Stomach smooth muscle (tissue), 2 donors: ENCODE measurements around the gene AGPS.
"Not testable (repeated sequence)": the region's sequence is repeated elsewhere in the genome, so short reads cannot be mapped to it uniquely, and the experiment has no call there.

Experiments
- H3K27ac ChIP-seq: one replicate; pipeline ENCODE4 v1.7.0; 2013; ENCODE audit warnings: mild to moderate bottlenecking, low read length, inconsistent platforms
- H3K27me3 ChIP-seq, 2 donors: one replicate each; pipeline ENCODE4 v1.7.0; 2013; ENCODE audit warnings: low read length in 2 of 2; ENCODE audit not compliant: insufficient read depth in 2 of 2, control insufficient read depth in 1 of 2
- H3K36me3 ChIP-seq, 2 donors: one replicate each; pipeline ENCODE4 v1.7.0; 2013; ENCODE audit warnings: low read length in 2 of 2; ENCODE audit not compliant: control insufficient read depth in 2 of 2, insufficient read depth in 2 of 2
- H3K4me1 ChIP-seq: one replicate; pipeline ENCODE4 v1.7.0; 2013; ENCODE audit warnings: low read length; ENCODE audit not compliant: control insufficient read depth, insufficient read depth
- H3K4me3 ChIP-seq, 2 donors: one replicate each; pipeline ENCODE4 v1.7.0; 2013; ENCODE audit warnings: low read length in 2 of 2
- H3K9ac ChIP-seq, 2 donors: one replicate each; pipeline ENCODE4 v1.7.0; 2013; ENCODE audit warnings: low read length in 2 of 2, mild to moderate bottlenecking in 1 of 2
- H3K9me3 ChIP-seq, 2 donors: one replicate each; pipeline ENCODE4 v1.7.0; 2013; ENCODE audit warnings: low read length in 2 of 2; ENCODE audit not compliant: control insufficient read depth in 2 of 2
- donor health status: healthy.
- donor health status: Pancreatic carcinoma.

AGPS gene

GRCh38 chr2:177445200-177445599 is 52.6 kb downstream of the AGPS start:
- Histone ChIP-seq H3K4me3 (no peak overlapping the region), H3K4me1 (no peaks in the 10 kb centered on the region), H3K27me3 (no peaks in the 10 kb centered on the region), H3K27ac (no peak overlapping the region), H3K36me3 (peaks cover 7 to 9% of the 10 kb centered on the region in 2 donors), H3K9me3 (peaks cover 0 to 3% of the 10 kb centered on the region in 2 donors), H3K9ac (no peak overlapping the region)

- peaks cover 0 to 3% of the 10 kb centered on the region in 2 donors for H3K9me3 ChIP-seq
- no peak overlapping the region for H3K4me3 ChIP-seq
- peaks cover 7% of the 10 kb centered on the region in 2 donors for H3K36me3 ChIP-seq
- H3K27ac ChIP-seq, result no peak overlapping the region
- H3K4me1 ChIP-seq, result no peaks in the 10 kb centered on the region
- H3K9ac ChIP-seq, result no peak overlapping the region
- H3K27me3 ChIP-seq, result no peaks in the 10 kb centered on the region
These were observed 55.5 kb downstream of the AGPS start for GRCh38 chr2:177448031-177448430.

GRCh38 chr2:177449159-177449558 is 56.6 kb downstream of the AGPS start:
- H3K27me3 ChIP-seq, result no peaks in the 10 kb centered on the region
- H3K27ac ChIP-seq, result no peak overlapping the region
- H3K36me3 ChIP-seq, result peaks cover 7% of the 10 kb centered on the region in 2 donors
- no peak overlapping the region for H3K9ac ChIP-seq
- H3K4me1 ChIP-seq, result no peaks in the 10 kb centered on the region
- no peak overlapping the region for H3K4me3 ChIP-seq
- H3K9me3 ChIP-seq, result peaks cover 0 to 3% of the 10 kb centered on the region in 2 donors

DNA sequence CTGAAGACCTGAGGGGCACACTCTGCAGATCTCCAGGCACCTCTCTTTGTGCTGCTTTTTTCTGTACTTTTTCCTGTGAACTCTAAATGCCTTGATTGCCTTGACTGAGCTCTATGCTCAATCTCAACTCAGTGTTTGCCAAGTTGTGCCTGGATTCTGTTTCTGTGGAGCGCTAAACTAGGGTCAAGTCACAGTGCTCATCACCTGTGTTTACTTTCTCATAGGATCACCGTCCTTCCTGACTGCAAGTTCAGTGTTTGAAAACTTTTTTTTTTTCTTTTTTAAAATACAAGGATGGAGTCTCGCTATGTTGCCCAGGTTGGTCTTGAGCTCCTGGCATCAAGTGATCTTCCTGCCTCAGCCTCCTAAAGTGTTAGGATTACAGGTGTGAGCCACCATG is 62.6 kb downstream of the AGPS start:
- Histone ChIP-seq H3K27ac (no peak overlapping the region), H3K4me1 (no peaks in the 10 kb centered on the region), H3K9me3 (no peaks in the 10 kb centered on the region), H3K36me3 (peaks cover 0 to 5% of the 10 kb centered on the region in 2 donors), H3K4me3 (no peak overlapping the region), H3K9ac (no peak overlapping the region), H3K27me3 (no peaks in the 10 kb centered on the region)

DNA sequence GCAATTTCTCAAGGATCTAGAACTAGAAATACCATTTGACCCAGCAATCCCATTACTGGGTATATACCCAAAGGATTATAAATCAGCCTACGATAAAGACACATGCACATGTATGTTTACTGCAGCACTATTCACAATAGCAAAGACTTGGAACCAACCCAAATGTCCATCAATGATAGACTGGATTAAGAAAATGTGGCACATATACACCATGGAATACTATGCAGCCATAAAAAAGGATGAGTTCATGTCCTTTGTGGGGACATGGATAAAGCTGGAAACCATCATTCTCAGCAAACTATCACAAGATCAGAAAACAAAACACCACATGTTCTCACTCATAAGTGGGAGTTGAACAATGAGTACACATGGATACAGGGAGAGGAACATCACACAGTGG is 67.2 kb downstream of the AGPS start:
- not testable (repeated sequence) for H3K27me3 ChIP-seq, H3K4me1 ChIP-seq, H3K4me3 ChIP-seq, H3K36me3 ChIP-seq, H3K27ac ChIP-seq, H3K9me3 ChIP-seq, H3K9ac ChIP-seq

DNA sequence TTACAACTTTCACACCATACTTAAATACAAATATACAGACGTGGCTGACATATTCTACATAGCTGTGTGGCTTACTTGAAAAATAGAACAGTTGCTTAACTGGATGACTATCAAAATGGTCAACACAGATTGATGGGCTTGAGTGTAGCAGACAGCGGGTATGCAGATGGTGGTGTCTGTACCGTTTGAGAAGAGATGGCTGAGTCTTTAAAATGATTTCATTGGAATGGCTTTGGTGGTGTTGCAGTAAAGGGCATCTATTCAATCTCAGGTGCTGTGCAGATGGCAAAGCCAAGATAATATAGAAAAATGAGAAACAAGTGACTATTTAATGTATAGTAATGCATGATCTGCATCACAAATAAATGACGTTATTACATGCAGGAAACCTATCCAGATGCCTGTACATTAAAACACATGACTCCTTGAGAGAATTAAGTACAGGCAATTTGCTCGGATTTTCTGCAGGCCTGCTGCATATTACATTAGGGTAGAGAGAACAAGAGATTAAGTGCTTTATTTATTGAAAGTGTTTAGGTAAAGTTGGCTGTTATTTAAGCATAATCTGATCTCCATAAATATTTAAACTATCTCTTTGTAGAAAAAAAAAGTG is 68.5 kb downstream of the AGPS start:
- no peak overlapping the region for H3K4me3 ChIP-seq
- H3K9me3 ChIP-seq, result no peaks in the 10 kb centered on the region
- no peak overlapping the region for H3K27ac ChIP-seq
- H3K27me3 ChIP-seq, result no peaks in the 10 kb centered on the region
- H3K4me1 ChIP-seq, result no peaks in the 10 kb centered on the region
- no peak overlapping the region for H3K9ac ChIP-seq
- H3K36me3 ChIP-seq, result peaks cover 4 to 6% of the 10 kb centered on the region in 2 donors

- no peaks in the 10 kb centered on the region for H3K27me3 ChIP-seq
- no peaks in the 10 kb centered on the region for H3K9me3 ChIP-seq
- no peak overlapping the region for H3K9ac ChIP-seq
- H3K36me3 ChIP-seq, result peaks cover 4 to 5% of the 10 kb centered on the region in 2 donors
- no peak overlapping the region for H3K27ac ChIP-seq
- H3K4me1 ChIP-seq, result no peaks in the 10 kb centered on the region
- no peak overlapping the region for H3K4me3 ChIP-seq
These were observed 72.0 kb downstream of the AGPS start for GRCh38 chr2:177464549-177464948.

GRCh38 chr2:177465400-177466138 is 73.0 kb downstream of the AGPS start:
- Histone ChIP-seq H3K4me3 (no peak overlapping the region), H3K36me3 (peaks cover 4 to 5% of the 10 kb centered on the region in 2 donors), H3K9ac (no peak overlapping the region), H3K9me3 (no peaks in the 10 kb centered on the region), H3K27me3 (no peaks in the 10 kb centered on the region), H3K4me1 (no peaks in the 10 kb centered on the region), H3K27ac (no peak overlapping the region)

- Histone ChIP-seq H3K9me3 (no peaks in the 10 kb centered on the region), H3K27me3 (no peaks in the 10 kb centered on the region), H3K27ac (no peak overlapping the region)
These were observed 74.0 kb downstream of the AGPS start for GRCh38 chr2:177466337-177467195.

DNA sequence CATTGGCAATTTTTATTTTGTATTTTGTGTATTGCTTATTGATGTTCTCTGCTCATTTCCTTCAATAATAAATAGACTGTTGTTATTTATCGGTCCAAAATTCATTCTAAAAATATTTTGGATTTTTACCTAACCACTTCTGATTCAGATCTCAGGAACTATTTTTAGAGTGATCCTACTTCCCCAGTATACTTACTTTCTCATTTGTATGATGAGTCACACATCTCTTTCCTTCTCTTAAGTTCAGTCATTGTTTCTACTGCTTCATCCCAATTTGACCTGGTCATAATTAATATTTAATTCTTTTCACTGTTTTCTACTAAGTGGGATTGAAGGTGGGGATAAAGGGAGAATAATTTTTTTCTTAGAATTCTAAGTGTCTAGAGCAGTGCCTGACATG is 75.1 kb downstream of the AGPS start:
- no peak overlapping the region for H3K27ac ChIP-seq
- H3K9me3 ChIP-seq, result no peaks in the 10 kb centered on the region
- H3K4me1 ChIP-seq, result no peaks in the 10 kb centered on the region
- peaks cover 4 to 5% of the 10 kb centered on the region in 2 donors for H3K36me3 ChIP-seq
- no peak overlapping the region for H3K9ac ChIP-seq
- H3K27me3 ChIP-seq, result no peaks in the 10 kb centered on the region
- H3K4me3 ChIP-seq, result no peak overlapping the region

More at GRCh38 chr2:177466337-177467195, 74.0 kb downstream of the AGPS start:
- H3K9ac ChIP-seq, result no peak overlapping the region
- H3K36me3 ChIP-seq, result peaks cover 4 to 5% of the 10 kb centered on the region in 2 donors
- H3K4me1 ChIP-seq, result no peaks in the 10 kb centered on the region
- no peak overlapping the region for H3K4me3 ChIP-seq
